ENCODE results near the gene ABAT. TPM values are rescaled to one million over a fixed set of nuclear protein-coding genes. Genes with fewer than 3 reads are reported as not detected.

ABAT gene
- total RNA-seq, 1 donor from 2014 or later = 9.8 TPM

DNA sequence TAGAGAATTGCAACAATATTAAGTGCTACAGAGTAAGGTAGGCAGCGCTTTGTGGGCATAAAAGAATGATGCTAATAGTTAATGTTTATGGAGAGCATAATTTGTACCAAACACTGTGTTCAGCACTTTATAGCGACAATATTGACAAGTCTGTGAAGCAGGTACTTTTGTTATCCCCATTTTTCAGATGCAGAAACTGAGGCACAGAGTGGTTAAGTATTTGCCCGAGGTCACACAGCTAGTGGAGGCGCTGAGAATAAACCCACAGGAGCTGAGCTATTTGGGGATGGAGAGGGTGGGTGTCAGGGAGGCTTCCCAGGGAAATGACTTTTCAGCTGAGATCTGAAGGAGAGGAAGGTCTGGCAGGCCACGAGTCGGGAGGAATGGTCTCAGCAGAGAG, 83.6 kb downstream of the ABAT start:
- Histone ChIP-seq H3K36me3 (peaks cover 6% of the 10 kb centered on the region), H3K27ac (no peak overlapping the region), H3K4me1 (no peaks in the 10 kb centered on the region), H3K9me3 (no peaks in the 10 kb centered on the region), H3K27me3 (no peaks in the 10 kb centered on the region), H3K4me3 (no peak overlapping the region)
- intact Hi-C loops (cut with DNase I) = no loop called here
- no peak for TF ChIP-seq CTCF (IDR thresholded peaks at IDR 0.05)
- ATAC-seq = no peak
- DNase-seq = no peak

DNA sequence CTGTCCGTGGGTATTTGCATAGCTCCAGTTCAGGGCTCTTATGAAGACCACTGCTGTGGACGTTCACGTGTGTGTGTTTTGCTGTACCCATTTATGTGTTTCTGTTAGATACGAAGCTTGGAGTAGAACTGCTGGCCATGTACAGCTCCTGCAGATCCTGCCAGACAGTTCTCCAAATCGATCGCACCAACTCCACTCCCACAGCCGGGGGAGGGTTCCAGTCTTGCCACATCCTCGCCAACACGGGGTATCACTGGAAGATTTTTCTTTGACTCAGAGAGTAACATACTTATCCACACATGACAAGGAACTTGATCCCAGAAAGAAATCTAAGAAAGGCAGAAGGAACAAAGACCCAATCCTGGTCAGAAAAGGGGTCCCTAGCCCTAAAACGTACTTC, 85.6 kb downstream of the ABAT start:
- Histone ChIP-seq H3K27ac (no peak overlapping the region), H3K36me3 (peaks cover 6% of the 10 kb centered on the region), H3K9me3 (no peaks in the 10 kb centered on the region), H3K4me3 (no peak overlapping the region), H3K27me3 (no peaks in the 10 kb centered on the region), H3K4me1 (no peaks in the 10 kb centered on the region)
- ATAC-seq (no peak), DNase-seq (no peak)
- no peak for TF ChIP-seq CTCF (IDR thresholded peaks at IDR 0.05)
- intact Hi-C loops (cut with DNase I) = no loop called here

DNA sequence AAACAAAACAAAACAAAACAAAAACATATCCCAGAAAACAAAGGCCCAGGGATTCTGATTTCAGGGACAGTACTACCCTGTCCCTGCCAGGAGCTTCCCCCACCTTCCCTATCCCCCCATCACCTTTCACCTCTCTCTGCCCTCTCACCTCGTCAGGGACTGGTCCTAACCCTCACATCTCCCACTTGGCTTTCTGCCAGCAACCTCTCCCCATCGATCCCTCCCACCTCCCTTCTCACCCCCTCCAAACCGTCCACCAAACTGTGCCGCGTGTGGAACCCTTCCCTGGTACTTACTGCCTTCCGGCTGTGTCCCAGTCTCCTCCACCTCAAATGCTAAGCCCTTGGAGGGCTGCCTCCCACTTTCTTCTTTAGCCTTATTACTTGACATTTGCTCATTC, 86.7 kb downstream of the ABAT start:
- Histone ChIP-seq H3K27me3 (no peaks in the 10 kb centered on the region), H3K4me1 (no peaks in the 10 kb centered on the region), H3K27ac (no peak overlapping the region), H3K36me3 (peaks cover 6% of the 10 kb centered on the region), H3K9me3 (no peaks in the 10 kb centered on the region), H3K4me3 (no peak overlapping the region)
- no peak for ATAC-seq
- DNase-seq = no peak
- no peak for TF ChIP-seq CTCF (IDR thresholded peaks at IDR 0.05)
- intact Hi-C loops (cut with DNase I) = no loop called here

- Histone ChIP-seq H3K27ac (no peak overlapping the region), H3K27me3 (no peaks in the 10 kb centered on the region), H3K9me3 (no peaks in the 10 kb centered on the region), H3K36me3 (peaks cover 6% of the 10 kb centered on the region), H3K4me1 (no peaks in the 10 kb centered on the region), H3K4me3 (no peak overlapping the region)
- ATAC-seq = no peak
- DNase-seq = no peak
- TF ChIP-seq CTCF (IDR thresholded peaks at IDR 0.05) = no peak
- intact Hi-C loops (cut with DNase I) = no loop called here
Observed at GRCh38 chr16:8762254-8762653, 87.8 kb downstream of the ABAT start.

GRCh38 chr16:8763083-8763482, 88.7 kb downstream of the ABAT start:
- Histone ChIP-seq H3K36me3 (no peaks in the 10 kb centered on the region), H3K27ac (no peak overlapping the region), H3K9me3 (no peaks in the 10 kb centered on the region), H3K4me1 (no peaks in the 10 kb centered on the region), H3K4me3 (no peak overlapping the region), H3K27me3 (no peaks in the 10 kb centered on the region)
- intact Hi-C loops (cut with DNase I) = no loop called here
- no peak for ATAC-seq
- TF ChIP-seq CTCF (IDR thresholded peaks at IDR 0.05) = no peak
- DNase-seq = no peak

DNA sequence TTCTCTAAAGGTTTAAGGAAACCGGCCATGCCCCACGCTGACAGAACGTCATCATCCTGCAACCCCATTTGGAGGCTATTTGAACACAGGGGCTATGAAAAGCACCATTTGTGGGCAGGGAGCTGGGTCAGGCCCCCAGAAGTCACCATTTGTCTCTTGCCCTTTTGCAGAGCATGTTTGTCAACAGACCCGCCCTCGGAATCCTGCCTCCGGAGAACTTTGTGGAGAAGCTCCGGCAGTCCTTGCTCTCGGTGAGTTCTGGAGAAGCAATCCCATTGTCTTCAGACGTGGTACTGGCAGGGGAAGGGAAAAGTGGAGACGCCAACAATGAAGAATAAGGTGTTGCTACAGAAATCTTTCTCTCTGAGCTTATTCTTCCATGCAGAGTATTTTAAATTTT, 89.5 kb downstream of the ABAT start:
- no peak for DNase-seq
- intact Hi-C loops (cut with DNase I) = no loop called here
- peaks cover 5% of the 10 kb centered on the region for H3K36me3 ChIP-seq

More for the DNA sequence above, 89.5 kb downstream of the ABAT start:
- Histone ChIP-seq H3K27me3 (no peaks in the 10 kb centered on the region), H3K9me3 (no peaks in the 10 kb centered on the region), H3K27ac (no peak overlapping the region), H3K4me1 (no peaks in the 10 kb centered on the region), H3K4me3 (no peak overlapping the region)
- no peak for TF ChIP-seq CTCF (IDR thresholded peaks at IDR 0.05)
- no peak for ATAC-seq
